ENCODE measurements around the gene OTULIN. TPM values are rescaled to one million over a fixed set of nuclear protein-coding genes. Genes with fewer than 3 reads are reported as not detected.

OTULIN gene
- total and polyA plus RNA-seq, 7 donors: 2.3 to 20.4 (median 12.4) TPM

- WGBS, 3 donors: 72 to 89% (median 81%) methylated on average over 8 of the region's 8 CpGs
- TF ChIP-seq, protein P1, sequence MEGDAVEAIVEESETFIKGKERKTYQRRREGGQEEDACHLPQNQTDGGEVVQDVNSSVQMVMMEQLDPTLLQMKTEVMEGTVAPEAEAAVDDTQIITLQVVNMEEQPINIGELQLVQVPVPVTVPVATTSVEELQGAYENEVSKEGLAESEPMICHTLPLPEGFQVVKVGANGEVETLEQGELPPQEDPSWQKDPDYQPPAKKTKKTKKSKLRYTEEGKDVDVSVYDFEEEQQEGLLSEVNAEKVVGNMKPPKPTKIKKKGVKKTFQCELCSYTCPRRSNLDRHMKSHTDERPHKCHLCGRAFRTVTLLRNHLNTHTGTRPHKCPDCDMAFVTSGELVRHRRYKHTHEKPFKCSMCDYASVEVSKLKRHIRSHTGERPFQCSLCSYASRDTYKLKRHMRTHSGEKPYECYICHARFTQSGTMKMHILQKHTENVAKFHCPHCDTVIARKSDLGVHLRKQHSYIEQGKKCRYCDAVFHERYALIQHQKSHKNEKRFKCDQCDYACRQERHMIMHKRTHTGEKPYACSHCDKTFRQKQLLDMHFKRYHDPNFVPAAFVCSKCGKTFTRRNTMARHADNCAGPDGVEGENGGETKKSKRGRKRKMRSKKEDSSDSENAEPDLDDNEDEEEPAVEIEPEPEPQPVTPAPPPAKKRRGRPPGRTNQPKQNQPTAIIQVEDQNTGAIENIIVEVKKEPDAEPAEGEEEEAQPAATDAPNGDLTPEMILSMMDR (IDR thresholded peaks at IDR 0.05): no peak
- ATAC-seq: no peak
Measured at GRCh38 chr5:14722923-14723322, 58.4 kb downstream of the OTULIN start.

GRCh38 chr5:14723701-14724132, 59.2 kb downstream of the OTULIN start:
- whole genome bisulfite sequencing, 3 donors: 79 to 90% (median 83%) methylated on average over 4 of the region's 4 CpGs
- Histone ChIP-seq H3K36me3 (ENCODE audit: insufficient read depth in 1 of 2, low read depth in 1 of 2) (no peaks in the 10 kb centered on the region), H3K4me1 (peaks cover 53% of the 10 kb centered on the region), H3K27ac (no peak overlapping the region), H3K27me3 (ENCODE audit: insufficient read depth in 3 of 3, low read length in 2 of 3) (no peaks in the 10 kb centered on the region), H3K9me3 (no peaks in the 10 kb centered on the region), H3K4me3 (no peak overlapping the region)
- intact Hi-C loops (cut with DNase I): loop anchor here in 1 of 2 donors (10.0 kb wide), 1 partner anchor 151 kb away; the partner anchor contains the start of gene ANKH
- DNase-seq (no peak), ATAC-seq (no peak)
- TF ChIP-seq, protein P1 (IDR thresholded peaks at IDR 0.05): no peak

More at GRCh38 chr5:14722923-14723322, 58.4 kb downstream of the OTULIN start:
- Histone ChIP-seq H3K36me3 (ENCODE audit: insufficient read depth in 1 of 2, low read depth in 1 of 2) (peaks cover 0 to 1% of the 10 kb centered on the region in 2 donors), H3K4me1 (peaks cover 45% of the 10 kb centered on the region), H3K9me3 (no peaks in the 10 kb centered on the region), H3K27ac (no peak overlapping the region), H3K4me3 (no peak overlapping the region), H3K27me3 (ENCODE audit: insufficient read depth in 3 of 3, low read length in 2 of 3) (no peaks in the 10 kb centered on the region)
- intact Hi-C loops (cut with DNase I): loop anchor here in 1 of 2 donors (10.0 kb wide), 1 partner anchor 152 kb away; the partner anchor contains the start of gene ANKH
- DNase-seq: no peak

- TF ChIP-seq, protein P1 (IDR thresholded peaks at IDR 0.05): no peak
- intact Hi-C loops (cut with DNase I): loop anchor here (5.0 to 10.0 kb wide), 2 partner anchors 93 to 150 kb away; partner anchors contain the start of gene ANKH (in 1 of the 2)
Measured at GRCh38 chr5:14724633-14725032, 60.1 kb downstream of the OTULIN start.

GRCh38 chr5:14726066-14726838, 61.7 kb downstream of the OTULIN start:
- peak in 1 of 2 donors; percentile 67 for DNase-seq
- WGBS, 3 donors: 38 to 55% (median 39%) methylated on average over 14 of the region's 14 CpGs
- peak overlapping the region; percentile 75 for H3K27ac ChIP-seq

More at GRCh38 chr5:14724633-14725032, 60.1 kb downstream of the OTULIN start:
- H3K27ac ChIP-seq: peak overlapping the region; percentile 75
- no peaks in the 10 kb centered on the region for H3K27me3 ChIP-seq (ENCODE audit: insufficient read depth in 3 of 3, low read length in 2 of 3)
- WGBS, 3 donors: 39 to 53% (median 43%) methylated on average over 10 of the region's 10 CpGs
- H3K4me1 ChIP-seq: peaks cover 57% of the 10 kb centered on the region
- no peak overlapping the region for H3K4me3 ChIP-seq
- no peaks in the 10 kb centered on the region for H3K9me3 ChIP-seq
- no peak for DNase-seq
- H3K36me3 ChIP-seq (ENCODE audit: insufficient read depth in 1 of 2, low read depth in 1 of 2): no peaks in the 10 kb centered on the region
- no peak for ATAC-seq

More at GRCh38 chr5:14726066-14726838, 61.7 kb downstream of the OTULIN start:
- H3K27me3 ChIP-seq (ENCODE audit: insufficient read depth in 3 of 3, low read length in 2 of 3): no peaks in the 10 kb centered on the region
- peaks cover 58% of the 10 kb centered on the region for H3K4me1 ChIP-seq
- intact Hi-C loops (cut with DNase I): loop anchor here (2.0 to 10.0 kb wide), 4 partner anchors 91 to 277 kb away; partner anchors contain the start of gene ANKH (in 2 of the 2)
- H3K36me3 ChIP-seq (ENCODE audit: insufficient read depth in 1 of 2, low read depth in 1 of 2): peaks cover 0 to 4% of the 10 kb centered on the region in 2 donors
- TF ChIP-seq, protein P1 (IDR thresholded peaks at IDR 0.05): no peak
- H3K4me3 ChIP-seq: no peak overlapping the region
- no peaks in the 10 kb centered on the region for H3K9me3 ChIP-seq
- peak; percentile 77 to 84 (median 80) for ATAC-seq

Measured in psoas muscle (tissue), 8 donors.